ENCODE measurements around the gene PPP1R14B. TPM values are rescaled to one million over a fixed set of nuclear protein-coding genes. Genes with fewer than 3 reads are reported as not detected.

The PPP1R14B gene
- total and polyA plus RNA-seq, 4 donors: 22.5 to 127 (median 122) TPM

DNA sequence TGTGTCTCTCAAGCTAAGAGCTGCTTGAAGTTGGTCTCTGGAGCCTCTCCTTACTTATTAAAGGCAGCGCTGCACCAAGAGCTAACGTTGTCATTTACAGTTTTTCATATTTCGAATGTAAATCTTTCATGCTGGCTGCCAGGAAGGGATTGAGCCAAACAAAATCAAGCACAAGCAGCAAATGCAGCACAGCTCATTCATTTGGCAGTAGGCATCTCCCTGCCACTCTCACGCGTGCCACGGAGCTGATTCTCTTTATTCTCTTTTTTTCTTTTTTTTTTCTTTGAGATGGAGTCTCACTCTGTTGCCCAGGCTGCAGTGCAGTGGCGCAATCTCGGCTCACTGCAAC is 13.8 kb downstream of the PPP1R14B start:
- H3K27me3 ChIP-seq (ENCODE audit: control insufficient read depth, insufficient read depth, low read length): no peaks in the 10 kb centered on the region
- H3K36me3 ChIP-seq (ENCODE audit: control insufficient read depth, insufficient read depth, low read length): peaks cover 34% of the 10 kb centered on the region
- H3K9me3 ChIP-seq (ENCODE audit: control insufficient read depth, insufficient read depth, low read length): no peaks in the 10 kb centered on the region
- 74% methylated on average over 6 of the region's 8 CpGs for WGBS (ENCODE audit: insufficient coverage)
- DNase-seq (ENCODE audit: low read depth in 4 of 6, low spot score in 6 of 6): peak in 2 of 6 donors; percentile 20 to 84
- peaks cover 61% of the 10 kb centered on the region for H3K4me1 ChIP-seq (ENCODE audit: control insufficient read depth, insufficient read depth, low read length)
- H3K27ac ChIP-seq (ENCODE audit: low read depth, low read length): no peak overlapping the region
- H3K4me3 ChIP-seq (ENCODE audit: low read depth, low read length): no peak overlapping the region

DNA sequence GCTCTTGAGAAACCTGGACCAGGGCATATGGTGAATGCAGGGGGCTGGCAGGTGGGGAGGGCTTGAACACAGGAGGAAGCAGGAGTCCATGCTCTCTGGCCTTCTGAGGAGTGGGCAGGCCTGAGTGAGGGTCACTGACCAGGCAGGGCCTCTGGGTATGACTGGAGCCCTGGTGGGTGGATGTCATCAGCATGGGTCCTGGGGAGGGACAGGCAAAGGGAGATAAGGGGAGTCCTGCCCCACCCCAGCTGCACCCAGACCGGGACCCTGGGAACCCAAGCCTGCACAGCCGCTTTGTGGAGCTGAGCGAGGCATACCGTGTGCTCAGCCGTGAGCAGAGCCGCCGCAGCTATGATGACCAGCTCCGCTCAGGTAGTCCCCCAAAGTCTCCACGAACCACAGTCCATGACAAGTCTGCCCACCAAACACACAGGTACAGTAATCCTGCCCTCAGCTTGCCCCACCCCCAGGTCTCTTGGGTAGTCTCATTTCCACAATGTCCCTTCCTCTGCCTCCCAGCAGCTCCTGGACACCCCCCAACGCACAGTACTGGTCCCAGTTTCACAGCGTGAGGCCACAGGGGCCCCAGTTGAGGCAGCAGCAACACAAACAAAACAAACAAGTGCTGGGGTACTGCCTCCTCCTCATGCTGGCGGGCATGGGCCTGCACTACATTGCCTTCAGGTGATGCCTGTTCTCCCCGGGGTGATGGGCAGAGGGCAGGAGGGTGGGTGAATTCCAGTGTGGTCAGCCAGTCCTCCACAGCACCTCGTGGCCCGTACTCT is 14.4 kb downstream of the PPP1R14B start:
- Histone ChIP-seq H3K4me1 (ENCODE audit: control insufficient read depth, insufficient read depth, low read length) (peaks cover 64% of the 10 kb centered on the region), H3K27me3 (ENCODE audit: control insufficient read depth, insufficient read depth, low read length) (no peaks in the 10 kb centered on the region), H3K36me3 (ENCODE audit: control insufficient read depth, insufficient read depth, low read length) (peaks cover 29% of the 10 kb centered on the region), H3K9me3 (ENCODE audit: control insufficient read depth, insufficient read depth, low read length) (no peaks in the 10 kb centered on the region), H3K27ac (ENCODE audit: low read depth, low read length) (no peak overlapping the region), H3K4me3 (ENCODE audit: low read depth, low read length) (no peak overlapping the region)
- WGBS (ENCODE audit: insufficient coverage): 84% methylated on average over 15 of the region's 15 CpGs
- no peak for DNase-seq (ENCODE audit: low read depth in 4 of 6, low spot score in 6 of 6)

DNA sequence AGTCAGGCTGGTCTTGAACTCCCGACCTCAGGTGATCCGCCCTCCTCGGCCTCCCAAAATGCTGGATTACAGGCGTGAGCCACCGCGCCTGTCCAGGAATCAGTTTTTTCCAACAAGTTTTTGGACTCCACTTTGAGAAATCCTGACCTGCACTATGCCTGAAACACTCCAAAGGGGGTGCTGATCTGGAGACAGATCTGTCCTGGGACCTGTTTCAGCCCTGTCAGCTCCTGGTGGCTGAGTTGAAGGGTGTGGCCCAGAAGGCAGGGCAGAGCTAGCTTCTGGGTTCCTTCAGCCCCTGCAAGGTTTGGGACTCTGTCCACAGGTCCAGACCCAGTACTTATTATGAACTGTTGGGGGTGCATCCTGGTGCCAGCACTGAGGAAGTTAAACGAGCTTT is 15.2 kb downstream of the PPP1R14B start:
- no peaks in the 10 kb centered on the region for H3K9me3 ChIP-seq (ENCODE audit: control insufficient read depth, insufficient read depth, low read length)
- no peaks in the 10 kb centered on the region for H3K27me3 ChIP-seq (ENCODE audit: control insufficient read depth, insufficient read depth, low read length)
- H3K27ac ChIP-seq (ENCODE audit: low read depth, low read length): no peak overlapping the region
- no peak for DNase-seq (ENCODE audit: low read depth in 4 of 6, low spot score in 6 of 6)
- 87% methylated on average over 7 of the region's 7 CpGs for WGBS (ENCODE audit: insufficient coverage)
- H3K4me1 ChIP-seq (ENCODE audit: control insufficient read depth, insufficient read depth, low read length): peaks cover 73% of the 10 kb centered on the region
- no peak overlapping the region for H3K4me3 ChIP-seq (ENCODE audit: low read depth, low read length)
- peaks cover 21% of the 10 kb centered on the region for H3K36me3 ChIP-seq (ENCODE audit: control insufficient read depth, insufficient read depth, low read length)

DNA sequence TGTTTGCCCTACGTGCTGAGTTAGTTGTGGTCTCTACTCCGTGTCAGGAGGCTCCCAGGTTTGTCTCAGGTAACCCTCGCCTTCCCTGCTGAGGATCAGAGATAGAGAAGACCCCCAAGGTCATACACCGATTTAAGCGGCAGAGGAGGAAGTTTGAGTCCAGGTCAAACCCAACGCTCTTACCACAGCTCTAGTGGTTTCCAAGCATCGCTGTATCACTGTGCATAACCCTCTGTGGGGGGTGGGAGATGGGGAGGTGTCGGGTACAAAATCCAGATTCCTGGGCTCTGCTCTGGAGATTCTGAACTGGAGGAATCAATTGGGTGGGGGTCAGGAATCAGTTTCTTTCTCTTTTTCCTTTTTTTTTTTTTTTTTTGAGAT is 15.8 kb downstream of the PPP1R14B start:
- Histone ChIP-seq H3K4me1 (ENCODE audit: control insufficient read depth, insufficient read depth, low read length) (peaks cover 73% of the 10 kb centered on the region), H3K4me3 (ENCODE audit: low read depth, low read length) (peak overlapping the region; percentile 92), H3K27me3 (ENCODE audit: control insufficient read depth, insufficient read depth, low read length) (no peaks in the 10 kb centered on the region), H3K36me3 (ENCODE audit: control insufficient read depth, insufficient read depth, low read length) (peaks cover 17% of the 10 kb centered on the region), H3K27ac (ENCODE audit: low read depth, low read length) (peak overlapping the region; percentile 97), H3K9me3 (ENCODE audit: control insufficient read depth, insufficient read depth, low read length) (no peaks in the 10 kb centered on the region)
- DNase-seq (ENCODE audit: low read depth in 4 of 6, low spot score in 6 of 6): peak in 1 of 6 donors; percentile 48
- 3% methylated on average over 4 of the region's 8 CpGs for WGBS (ENCODE audit: insufficient coverage)

DNA sequence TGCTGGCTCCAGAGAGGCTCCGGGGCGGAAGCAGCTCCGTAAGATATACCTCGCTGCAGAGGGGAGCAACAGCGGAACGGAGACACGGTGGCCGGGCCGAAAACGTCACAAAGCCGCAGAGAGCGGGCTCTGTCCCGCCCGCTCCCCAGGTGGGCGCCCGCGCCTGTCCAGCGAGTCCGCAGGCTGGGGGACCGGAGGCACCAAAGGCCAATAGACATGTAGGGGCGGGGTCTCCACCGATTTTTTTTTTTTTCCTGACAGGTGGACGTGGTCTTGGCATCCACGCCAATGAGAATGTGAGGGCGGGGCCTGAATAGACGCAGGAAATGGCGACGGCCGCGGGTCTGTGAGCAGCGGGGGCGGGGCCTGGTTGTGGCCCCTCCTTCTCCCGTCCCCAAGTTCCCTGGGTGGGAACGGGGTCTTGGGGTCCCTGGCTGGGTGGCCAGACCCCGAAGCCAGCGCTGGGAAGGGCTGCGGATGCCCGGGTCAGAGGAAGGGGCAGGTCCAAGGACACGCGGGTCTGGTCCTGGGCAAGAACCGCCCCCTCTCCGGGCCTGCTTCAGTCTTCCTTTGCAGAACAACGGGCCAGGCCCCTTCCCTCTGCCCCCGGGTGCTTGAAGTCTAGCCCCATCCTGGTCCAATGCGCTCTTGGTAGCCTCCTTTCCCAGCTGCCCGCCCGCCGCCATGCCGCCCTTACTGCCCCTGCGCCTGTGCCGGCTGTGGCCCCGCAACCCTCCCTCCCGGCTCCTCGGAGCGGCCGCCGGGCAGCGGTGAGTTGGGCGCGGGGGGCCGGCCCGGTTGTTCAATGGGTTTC is 16.4 kb downstream of the PPP1R14B start, which contains the start of gene DNAJC4:
Gene DNAJC4 (plus strand): TSS at position 378 of the 814 bp plus-strand sequence. CDS start 307 bp downstream, at position 685.
- peak within 1 kb of the TSS; percentile 97 for H3K27ac ChIP-seq (ENCODE audit: low read depth, low read length)
- under 1% methylated on average over 60 of the region's 62 CpGs for WGBS (ENCODE audit: insufficient coverage)
- H3K4me3 ChIP-seq (ENCODE audit: low read depth, low read length): peak within 1 kb of the TSS; percentile 92
- no peaks in the 10 kb centered on the region for H3K27me3 ChIP-seq (ENCODE audit: control insufficient read depth, insufficient read depth, low read length)
- no peaks in the 10 kb centered on the region for H3K9me3 ChIP-seq (ENCODE audit: control insufficient read depth, insufficient read depth, low read length)
- H3K4me1 ChIP-seq (ENCODE audit: control insufficient read depth, insufficient read depth, low read length): peaks cover 72% of the 10 kb centered on the region
- peak; percentile 84 to 99 (median 92) for DNase-seq (ENCODE audit: low read depth in 4 of 6, low spot score in 6 of 6)
- peaks cover 11% of the 10 kb centered on the region for H3K36me3 ChIP-seq (ENCODE audit: control insufficient read depth, insufficient read depth, low read length)

DNA sequence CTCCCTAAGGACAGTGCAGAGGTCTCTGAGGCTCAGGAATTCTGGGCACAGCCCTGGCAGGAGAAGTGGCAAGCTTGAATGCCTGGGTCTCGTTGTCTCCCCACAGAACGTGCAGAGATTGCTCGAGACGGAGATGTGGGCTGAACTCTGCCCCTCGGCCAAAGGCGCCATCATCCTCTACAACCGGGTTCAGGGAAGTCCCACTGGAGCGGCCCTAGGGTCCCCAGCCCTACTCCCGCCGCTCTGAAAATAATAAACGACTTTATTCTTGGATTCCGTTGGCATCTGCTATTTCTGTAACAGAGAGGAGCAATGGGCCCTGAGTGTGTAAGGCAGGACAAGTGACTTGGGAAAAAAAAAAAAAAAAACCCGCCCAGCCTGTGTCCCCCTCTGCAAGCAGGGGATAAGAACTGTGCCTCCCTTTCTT is 17.0 kb downstream of the PPP1R14B start:
- WGBS (ENCODE audit: insufficient coverage): 9% methylated on average over 7 of the region's 13 CpGs
- H3K4me3 ChIP-seq (ENCODE audit: low read depth, low read length): peak overlapping the region; percentile 92
- peaks cover 73% of the 10 kb centered on the region for H3K4me1 ChIP-seq (ENCODE audit: control insufficient read depth, insufficient read depth, low read length)
- no peaks in the 10 kb centered on the region for H3K9me3 ChIP-seq (ENCODE audit: control insufficient read depth, insufficient read depth, low read length)
- DNase-seq (ENCODE audit: low read depth in 4 of 6, low spot score in 6 of 6): no peak
- H3K36me3 ChIP-seq (ENCODE audit: control insufficient read depth, insufficient read depth, low read length): peaks cover 16% of the 10 kb centered on the region
- no peaks in the 10 kb centered on the region for H3K27me3 ChIP-seq (ENCODE audit: control insufficient read depth, insufficient read depth, low read length)
- peak overlapping the region; percentile 97 for H3K27ac ChIP-seq (ENCODE audit: low read depth, low read length)

DNA sequence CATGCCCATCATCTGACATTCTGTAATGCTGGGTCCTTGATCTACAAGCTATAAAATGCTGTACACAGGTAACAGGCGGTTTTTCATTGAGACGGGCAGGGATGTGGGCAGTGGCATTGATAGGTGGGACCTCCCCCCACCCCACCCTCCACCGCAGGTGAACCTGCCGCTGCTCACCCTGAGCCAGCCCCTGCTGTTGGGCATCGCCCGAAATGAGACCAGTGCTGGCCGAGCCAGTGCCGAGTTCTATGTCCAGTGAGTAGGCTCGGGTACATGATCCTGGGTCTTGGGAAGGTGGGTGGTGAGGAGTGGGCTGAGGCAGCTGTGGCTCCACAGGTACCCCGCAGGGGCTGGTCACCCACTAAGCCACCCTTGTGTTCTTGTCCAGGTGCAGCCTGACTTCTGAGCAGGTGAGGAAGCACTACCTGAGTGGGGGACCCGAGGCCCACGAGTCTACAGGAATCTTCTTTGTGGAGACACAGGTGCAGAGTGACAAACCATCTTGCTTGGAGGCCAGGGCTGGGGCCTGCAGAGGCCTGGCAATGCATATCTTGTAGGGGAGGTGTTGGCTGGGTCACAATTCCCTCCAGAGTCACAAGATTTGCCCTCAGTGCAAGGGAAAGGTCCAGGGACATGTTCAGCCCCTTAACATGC is 17.5 kb downstream of the PPP1R14B start:
- Histone ChIP-seq H3K4me1 (ENCODE audit: control insufficient read depth, insufficient read depth, low read length) (peaks cover 78% of the 10 kb centered on the region), H3K27ac (ENCODE audit: low read depth, low read length) (peak overlapping the region; percentile 97), H3K4me3 (ENCODE audit: low read depth, low read length) (peak overlapping the region; percentile 92), H3K9me3 (ENCODE audit: control insufficient read depth, insufficient read depth, low read length) (no peaks in the 10 kb centered on the region), H3K36me3 (ENCODE audit: control insufficient read depth, insufficient read depth, low read length) (peaks cover 22% of the 10 kb centered on the region), H3K27me3 (ENCODE audit: control insufficient read depth, insufficient read depth, low read length) (no peaks in the 10 kb centered on the region)
- no peak for DNase-seq (ENCODE audit: low read depth in 4 of 6, low spot score in 6 of 6)
- 91% methylated on average over 4 of the region's 12 CpGs for WGBS (ENCODE audit: insufficient coverage)

DNA sequence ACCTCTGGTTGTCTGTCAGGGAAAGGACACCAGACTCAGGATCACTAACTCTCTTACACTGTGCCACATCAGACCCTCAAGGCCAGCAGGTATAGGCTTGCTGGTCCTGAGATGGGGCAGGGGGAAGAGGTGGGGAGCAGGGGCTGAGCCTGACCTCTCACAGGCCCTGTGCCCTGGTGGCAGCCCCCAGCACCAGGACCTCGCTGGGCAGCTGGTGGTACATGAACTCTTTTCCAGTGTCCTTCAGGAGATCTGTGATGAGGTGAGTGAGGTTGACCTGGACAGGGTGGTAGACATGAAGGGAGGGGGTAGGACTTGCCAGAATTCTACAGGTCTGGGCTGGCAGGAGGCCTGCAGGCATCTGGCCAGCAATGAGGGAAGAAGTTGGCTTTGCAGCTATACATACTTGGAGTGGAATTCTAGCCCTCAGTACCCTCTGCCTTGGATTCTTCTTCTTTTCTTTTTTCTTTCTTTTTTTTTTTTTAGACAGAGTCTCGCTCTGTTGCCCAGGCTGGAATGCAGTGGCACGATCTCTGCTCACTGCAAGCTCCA is 19.3 kb downstream of the PPP1R14B start:
- peaks cover 64% of the 10 kb centered on the region for H3K4me1 ChIP-seq (ENCODE audit: control insufficient read depth, insufficient read depth, low read length)
- no peak for DNase-seq (ENCODE audit: low read depth in 4 of 6, low spot score in 6 of 6)
- peak overlapping the region; percentile 73 for H3K4me3 ChIP-seq (ENCODE audit: low read depth, low read length)
- H3K27me3 ChIP-seq (ENCODE audit: control insufficient read depth, insufficient read depth, low read length): no peaks in the 10 kb centered on the region
- WGBS (ENCODE audit: insufficient coverage): 100% methylated on average over 1 of the region's 3 CpGs
- no peaks in the 10 kb centered on the region for H3K9me3 ChIP-seq (ENCODE audit: control insufficient read depth, insufficient read depth, low read length)
- no peak overlapping the region for H3K27ac ChIP-seq (ENCODE audit: low read depth, low read length)
- H3K36me3 ChIP-seq (ENCODE audit: control insufficient read depth, insufficient read depth, low read length): peaks cover 34% of the 10 kb centered on the region

DNA sequence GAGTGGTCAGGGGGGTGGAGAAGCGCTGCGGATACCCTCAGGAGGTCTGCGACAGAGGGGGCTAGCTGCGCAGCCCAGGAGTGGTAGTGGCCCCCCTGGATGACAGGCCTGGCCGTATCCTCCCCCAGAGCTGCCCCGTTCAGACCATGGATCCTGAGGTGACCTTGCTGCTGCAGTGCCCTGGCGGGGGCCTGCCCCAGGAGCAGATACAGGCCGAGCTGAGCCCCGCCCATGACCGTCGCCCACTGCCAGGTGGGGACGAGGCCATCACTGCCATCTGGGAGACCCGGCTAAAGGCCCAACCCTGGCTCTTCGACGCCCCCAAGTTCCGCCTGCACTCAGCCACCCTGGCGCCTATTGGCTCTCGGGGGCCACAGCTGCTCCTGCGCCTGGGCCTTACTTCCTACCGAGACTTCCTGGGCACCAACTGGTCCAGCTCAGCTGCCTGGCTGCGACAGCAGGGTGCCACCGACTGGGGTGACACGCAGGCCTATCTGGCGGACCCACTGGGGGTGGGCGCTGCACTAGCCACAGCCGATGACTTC is 20.2 kb downstream of the PPP1R14B start:
- 21% methylated on average over 26 of the region's 26 CpGs for WGBS (ENCODE audit: insufficient coverage)
- H3K4me1 ChIP-seq (ENCODE audit: control insufficient read depth, insufficient read depth, low read length): peaks cover 55% of the 10 kb centered on the region
- DNase-seq (ENCODE audit: low read depth in 4 of 6, low spot score in 6 of 6): peak in 1 of 6 donors; percentile 17
- H3K36me3 ChIP-seq (ENCODE audit: control insufficient read depth, insufficient read depth, low read length): peaks cover 27% of the 10 kb centered on the region
- no peaks in the 10 kb centered on the region for H3K9me3 ChIP-seq (ENCODE audit: control insufficient read depth, insufficient read depth, low read length)
- no peaks in the 10 kb centered on the region for H3K27me3 ChIP-seq (ENCODE audit: control insufficient read depth, insufficient read depth, low read length)
- H3K4me3 ChIP-seq (ENCODE audit: low read depth, low read length): peak overlapping the region; percentile 73
- peak overlapping the region; percentile 50 for H3K27ac ChIP-seq (ENCODE audit: low read depth, low read length)

Measured in spinal cord (tissue), 10 donors.